Neuronal stem cell (in vitro differentiated cells): Measurements from ENCODE around the gene CLN5.

Experiments
- DNase-seq: peaks from one replicate; pipeline ENCODE4 v3.0.0-alpha.2; 2013; ENCODE audit warnings: low spot score
- H2AFZ ChIP-seq: one replicate; pipeline ENCODE4 v1.6.1; 2013; ENCODE audit warnings: mild to moderate bottlenecking, low read length, inconsistent platforms
- H2AK5ac ChIP-seq: 2 replicates; pipeline ENCODE4 v1.6.1; 2013; ENCODE audit warnings: low read depth, mild to moderate bottlenecking, inconsistent platforms, low read length, moderate library complexity, mixed read lengths
- H2BK120ac ChIP-seq: 2 replicates; pipeline ENCODE4 v1.6.1; 2013; ENCODE audit warnings: low read depth, mild to moderate bottlenecking, inconsistent platforms, low read length, moderate library complexity, mixed read lengths
- H2BK12ac ChIP-seq: one replicate; pipeline ENCODE4 v1.6.1; 2013; ENCODE audit warnings: low read length, inconsistent platforms
- H2BK15ac ChIP-seq: 2 replicates; pipeline ENCODE4 v1.6.1; 2013; ENCODE audit warnings: mild to moderate bottlenecking, low read length, inconsistent platforms, mixed read lengths
- H2BK5ac ChIP-seq: one replicate; pipeline ENCODE4 v1.6.1; 2013; ENCODE audit warnings: inconsistent platforms, mild to moderate bottlenecking, low read length, moderate library complexity
- H3K14ac ChIP-seq: one replicate; pipeline ENCODE4 v1.6.1; 2013; ENCODE audit warnings: low read length, inconsistent platforms
- H3K18ac ChIP-seq: 2 replicates; pipeline ENCODE4 v1.6.1; 2013; ENCODE audit warnings: low read length, inconsistent platforms
- H3K23ac ChIP-seq: 2 replicates; pipeline ENCODE4 v1.6.1; 2013; ENCODE audit warnings: low read depth, mild to moderate bottlenecking, mixed read lengths, low read length, inconsistent platforms; ENCODE audit not compliant: poor library complexity
- H3K27ac ChIP-seq: replicated peaks from 3 replicates; pipeline ENCODE4 v1.5.1; 2013; ENCODE audit warnings: low read length, inconsistent platforms
- H3K27me3 ChIP-seq, 3 experiments: 2 replicates each; pipeline ENCODE4 v1.6.1; 2013; ENCODE audit warnings: low read length in 3 of 3, mild to moderate bottlenecking in 2 of 3, inconsistent platforms in 1 of 3, low read depth in 1 of 3, mixed read lengths in 1 of 3, moderate library complexity in 1 of 3; ENCODE audit not compliant: control insufficient read depth in 3 of 3, insufficient read depth in 3 of 3
- H3K36me3 ChIP-seq, 2 donors: replicated peaks in 1 of 2; 2 replicates each; pipeline ENCODE4 v1.6.1; 2013; ENCODE audit warnings: low read length in 2 of 2; ENCODE audit not compliant: control insufficient read depth in 2 of 2, insufficient read depth in 2 of 2
- H3K4ac ChIP-seq: 2 replicates; pipeline ENCODE4 v1.6.1; 2013; ENCODE audit warnings: inconsistent platforms, mild to moderate bottlenecking, low read length, moderate library complexity
- H3K4me1 ChIP-seq, 2 donors: 1 replicate in 1 of 2; 2 replicates in 1 of 2; pipeline ENCODE4 v1.6.1; 2013; ENCODE audit warnings: low read length in 2 of 2, low read depth in 1 of 2; ENCODE audit not compliant: control insufficient read depth in 2 of 2, insufficient read depth in 1 of 2
- H3K4me2 ChIP-seq: one replicate; pipeline ENCODE4 v1.6.1; 2013; ENCODE audit warnings: mild to moderate bottlenecking, low read length, inconsistent platforms; ENCODE audit not compliant: insufficient read depth, poor library complexity, severe bottlenecking
- H3K4me3 ChIP-seq, 2 donors: 2 replicates each; pipeline ENCODE4 v1.5.1; 2013; ENCODE audit warnings: low read length in 2 of 2, mild to moderate bottlenecking in 2 of 2, inconsistent platforms in 1 of 2, moderate library complexity in 1 of 2
- H3K79me1 ChIP-seq: one replicate; pipeline ENCODE4 v1.6.1; 2013; ENCODE audit warnings: low read depth, mild to moderate bottlenecking, inconsistent platforms, low read length, moderate library complexity
- H3K9ac ChIP-seq: one replicate; pipeline ENCODE4 v1.6.1; 2013; ENCODE audit warnings: mild to moderate bottlenecking, low read depth, low read length, inconsistent platforms; ENCODE audit not compliant: poor library complexity
- H3K9me3 ChIP-seq, 2 donors: replicated peaks in 1 of 2; 2 replicates each; pipeline versions ENCODE3 to v1.6.1; 2013; ENCODE audit warnings: low read length in 2 of 2, mild to moderate bottlenecking in 2 of 2, inconsistent platforms in 1 of 2, low read depth in 1 of 2, mixed read lengths in 1 of 2, moderate library complexity in 1 of 2; ENCODE audit not compliant: control insufficient read depth in 2 of 2, insufficient read depth in 1 of 2
- H4K8ac ChIP-seq: one replicate; pipeline ENCODE4 v1.6.1; 2013; ENCODE audit warnings: low read depth, mild to moderate bottlenecking, inconsistent platforms, low read length, moderate library complexity
- H4K91ac ChIP-seq: one replicate; pipeline ENCODE4 v1.6.1; 2013; ENCODE audit warnings: low read length, low read depth, mild to moderate bottlenecking, inconsistent platforms; ENCODE audit not compliant: poor library complexity
- WGBS, 2 donors: extraction: QIAGEN DNeasy Blood & Tissue Kit; methylation state at CpG; one replicate each; pipeline ENCODE4 v1.1.7; 2013; ENCODE audit warnings: missing lambda C conversion rate in 2 of 2, mixed read lengths in 1 of 2; ENCODE audit not compliant: insufficient read length in 2 of 2, insufficient replicate concordance in 1 of 2; ENCODE audit errors: extremely low coverage in 2 of 2; 5-methylcytosine and 5-hydroxymethylcytosine counted together

CLN5 gene

GRCh38 chr13:76993021-76993420, 1.1 kb downstream of the CLN5 start:
- Histone ChIP-seq H4K91ac (no peak overlapping the region), H3K4me1 (peaks cover 3 to 5% of the 10 kb centered on the region in 2 donors), H2BK5ac (no peak overlapping the region), H2BK15ac (no peak overlapping the region), H3K4me2 (peak overlapping the region; percentile 78), H2BK120ac (no peak overlapping the region), H3K79me1 (no peaks in the 10 kb centered on the region), H3K4me3 (peak overlapping the region; percentile 82 to 85), H3K4ac (no peak overlapping the region), H3K27me3 (no peaks in the 10 kb centered on the region), H3K18ac (no peak overlapping the region), H2AFZ (peak overlapping the region; percentile 98), H3K27ac (no peak overlapping the region), H3K9ac (no peak overlapping the region), H3K23ac (no peak overlapping the region), H3K9me3 (no peaks in the 10 kb centered on the region), H3K36me3 (peaks cover 4 to 26% of the 10 kb centered on the region in 2 donors), H3K14ac (no peak overlapping the region), H2AK5ac (no peak overlapping the region), H4K8ac (no peak overlapping the region), H2BK12ac (no peak overlapping the region)
- WGBS, 2 donors, result no CpG with 5 or more reads among the region's 3 CpGs
- no peak for DNase-seq

- Histone ChIP-seq H2AK5ac (no peak overlapping the region), H3K4ac (no peak overlapping the region), H4K91ac (no peak overlapping the region), H3K9me3 (no peaks in the 10 kb centered on the region), H3K4me2 (no peak overlapping the region), H3K9ac (no peak overlapping the region), H3K27ac (no peak overlapping the region), H2AFZ (no peak overlapping the region), H3K27me3 (no peaks in the 10 kb centered on the region), H2BK120ac (no peak overlapping the region), H3K23ac (no peak overlapping the region), H3K4me3 (peak overlapping the region in 1 of 2 donors; percentile 85), H2BK5ac (no peak overlapping the region), H3K79me1 (no peaks in the 10 kb centered on the region), H3K4me1 (peaks cover 3 to 5% of the 10 kb centered on the region in 2 donors), H3K36me3 (peaks cover 4 to 30% of the 10 kb centered on the region in 2 donors), H3K14ac (no peak overlapping the region), H2BK15ac (no peak overlapping the region), H3K18ac (no peak overlapping the region), H2BK12ac (no peak overlapping the region), H4K8ac (no peak overlapping the region)
- DNase-seq, result no peak
- 100% methylated on average over 3 of the region's 5 CpGs; no CpG with 5 or more reads in 1 of the 2 donors for whole genome bisulfite sequencing, 2 donors
These were observed 1.6 kb downstream of the CLN5 start for GRCh38 chr13:76993473-76993872.

- Histone ChIP-seq H4K91ac (no peak overlapping the region), H3K4me3 (no peak overlapping the region), H3K79me1 (no peaks in the 10 kb centered on the region), H3K27ac (no peak overlapping the region), H3K4ac (no peak overlapping the region), H4K8ac (no peak overlapping the region), H3K27me3 (no peaks in the 10 kb centered on the region), H2BK5ac (no peak overlapping the region), H3K4me2 (no peak overlapping the region), H3K14ac (no peak overlapping the region), H2BK120ac (no peak overlapping the region), H2AFZ (no peak overlapping the region), H2BK12ac (no peak overlapping the region), H3K36me3 (peaks cover 5 to 38% of the 10 kb centered on the region in 2 donors), H2BK15ac (no peak overlapping the region), H2AK5ac (no peak overlapping the region), H3K18ac (no peak overlapping the region), H3K9ac (no peak overlapping the region), H3K23ac (no peak overlapping the region), H3K9me3 (no peaks in the 10 kb centered on the region), H3K4me1 (peaks cover 3 to 5% of the 10 kb centered on the region in 2 donors)
- no peak for DNase-seq
- no CpG with 5 or more reads among the region's 3 CpGs for WGBS, 2 donors
These were observed 2.4 kb downstream of the CLN5 start for GRCh38 chr13:76994281-76994680.

GRCh38 chr13:77000475-77000874, 8.6 kb downstream of the CLN5 start:
- H2BK15ac ChIP-seq, result no peak overlapping the region
- H2AFZ ChIP-seq, result no peak overlapping the region
- H3K27me3 ChIP-seq, result no peaks in the 10 kb centered on the region
- H3K9ac ChIP-seq, result no peak overlapping the region
- no peak overlapping the region for H3K14ac ChIP-seq
- H2BK120ac ChIP-seq, result no peak overlapping the region
- no peak for DNase-seq
- H3K36me3 ChIP-seq, result peaks cover 5 to 95% of the 10 kb centered on the region in 2 donors
- no peak overlapping the region for H3K27ac ChIP-seq
- H2BK5ac ChIP-seq, result no peak overlapping the region
- H3K9me3 ChIP-seq, result no peaks in the 10 kb centered on the region
- no CpG with 5 or more reads among the region's 1 CpG for WGBS, 2 donors
- no peak overlapping the region for H3K4me3 ChIP-seq
- H4K91ac ChIP-seq, result no peak overlapping the region
- H3K23ac ChIP-seq, result no peak overlapping the region
- H3K4ac ChIP-seq, result no peak overlapping the region
- H3K18ac ChIP-seq, result no peak overlapping the region
- no peaks in the 10 kb centered on the region for H3K4me1 ChIP-seq
- no peaks in the 10 kb centered on the region for H3K79me1 ChIP-seq
- H2AK5ac ChIP-seq, result no peak overlapping the region
- H4K8ac ChIP-seq, result no peak overlapping the region
- H2BK12ac ChIP-seq, result no peak overlapping the region
- H3K4me2 ChIP-seq, result no peak overlapping the region
